DOHH2 (cell line): ENCODE data around the gene SEMA4C.

Source experiments
- H3F3A ChIP-seq: fragments of 200-600 bp; sonication (generic), shearing (Covaris generic); 2 replicates; pipeline ENCODE4 v1.6.0; 2016; ENCODE audit warnings: antibody characterized with exemption, mild to moderate bottlenecking; ENCODE audit not compliant: control insufficient read depth, insufficient read depth
- H3K27ac ChIP-seq: fragments of 200-600 bp; sonication (generic); 2 replicates; pipeline ENCODE4 v1.5.1; 2014; ENCODE audit warnings: low read depth, mild to moderate bottlenecking, low read length, moderate library complexity
- H3K27me3 ChIP-seq: fragments of 200-600 bp; sonication (generic); 2 replicates; pipeline ENCODE4 v1.6.1; 2014; ENCODE audit warnings: mild to moderate bottlenecking, low read length, mixed read lengths; ENCODE audit not compliant: control insufficient read depth
- H3K36me3 ChIP-seq: fragments of 200-600 bp; sonication (generic); 2 replicates; pipeline ENCODE4 v1.6.1; 2014; ENCODE audit warnings: mild to moderate bottlenecking, low read length, moderate library complexity, mixed read lengths; ENCODE audit not compliant: control insufficient read depth
- H3K4me1 ChIP-seq: fragments of 200-600 bp; sonication (generic); 2 replicates; pipeline ENCODE4 v1.6.1; 2014; ENCODE audit warnings: mild to moderate bottlenecking, low read length, mixed read lengths; ENCODE audit not compliant: control insufficient read depth
- H3K4me2 ChIP-seq: fragments of 200-600 bp; sonication (generic); 2 replicates; pipeline ENCODE4 v1.6.0; 2014; ENCODE audit warnings: mild to moderate bottlenecking, low read length, moderate library complexity
- H3K4me3 ChIP-seq: fragments of 200-600 bp; sonication (generic); 2 replicates; pipeline ENCODE4 v1.5.1; 2014; ENCODE audit warnings: mild to moderate bottlenecking, low read length, mixed read lengths
- H3K79me2 ChIP-seq: fragments of 200-600 bp; sonication (generic); 2 replicates; pipeline ENCODE4 v1.6.1; 2014; ENCODE audit warnings: mild to moderate bottlenecking, low read length, mixed read lengths; ENCODE audit not compliant: control insufficient read depth
- H3K9me2 ChIP-seq: fragments of 200-600 bp; sonication (generic); replicated peaks from 2 replicates; pipeline ENCODE4 v1.6.1; 2014; ENCODE audit warnings: mild to moderate bottlenecking, low read length, mixed read lengths; ENCODE audit not compliant: control insufficient read depth
- H3K9me3 ChIP-seq: fragments of 200-600 bp; sonication (generic); 2 replicates; pipeline ENCODE4 v1.6.1; 2014; ENCODE audit warnings: antibody characterized with exemption, low read length, mixed read lengths; ENCODE audit not compliant: control insufficient read depth, insufficient read depth
- H4K20me1 ChIP-seq: fragments of 200-600 bp; sonication (generic); 2 replicates; pipeline ENCODE4 v1.6.0; 2014; ENCODE audit warnings: low read depth, mild to moderate bottlenecking, antibody characterized with exemption, low read length, moderate library complexity; ENCODE audit not compliant: control insufficient read depth, insufficient read depth
- CTCF ChIP-seq: fragments of 200-600 bp; sonication (generic); IDR thresholded peaks from one replicate; pipeline ENCODE4 v1.5.1; 2014; ENCODE audit warnings: antibody characterized with exemption, mild to moderate bottlenecking, low read depth, low read length; ENCODE audit not compliant: poor library complexity, severe bottlenecking
- EZH2phosphoT487 ChIP-seq: fragments of 200-600 bp; sonication (generic); IDR thresholded peaks from 2 replicates; pipeline ENCODE4 v1.6.1; 2017; ENCODE audit warnings: borderline replicate concordance, mild to moderate bottlenecking, antibody characterized with exemption, low read length, moderate library complexity, mixed read lengths

The SEMA4C gene

GRCh38 chr2:96821113-96821675 lies 48.7 kb downstream of the SEMA4C start:
- Histone ChIP-seq H3K4me2 (0 out of 2 replicates have a peak overlapping the region, but pooled peaks have one; percentile 92), H3K27me3 (no peaks in the 10 kb centered on the region), H3F3A (no peaks in the 10 kb centered on the region), H3K36me3 (peaks cover 65% of the 10 kb centered on the region), H3K4me1 (peaks cover 40% of the 10 kb centered on the region), H4K20me1 (peaks cover 28% of the 10 kb centered on the region), H3K27ac (no peak overlapping the region), H3K4me3 (no peak overlapping the region), H3K79me2 (peaks cover 80% of the 10 kb centered on the region), H3K9me3 (no peaks in the 10 kb centered on the region), H3K9me2 (no peaks in the 10 kb centered on the region)
- TF ChIP-seq CTCF (no peak), EZH2phosphoT487 (no peak)

GRCh38 chr2:96819876-96820511 lies 49.9 kb downstream of the SEMA4C start:
- Histone ChIP-seq H3K4me2 (peak overlapping the region; percentile 92; the same call in 1 of the 2 replicates), H3K4me3 (0 out of 2 replicates have a peak overlapping the region, but pooled peaks have one; percentile 6), H3F3A (no peaks in the 10 kb centered on the region), H3K27me3 (no peaks in the 10 kb centered on the region), H4K20me1 (peaks cover 28% of the 10 kb centered on the region), H3K4me1 (peaks cover 44% of the 10 kb centered on the region), H3K9me2 (no peaks in the 10 kb centered on the region), H3K79me2 (peaks cover 83% of the 10 kb centered on the region), H3K36me3 (peaks cover 58% of the 10 kb centered on the region), H3K9me3 (no peaks in the 10 kb centered on the region), H3K27ac (no peak overlapping the region)
- no peak for TF ChIP-seq EZH2phosphoT487
- TF ChIP-seq CTCF: no peak

GRCh38 chr2:96819128-96819875 lies 50.6 kb downstream of the SEMA4C start:
- no peaks in the 10 kb centered on the region for H3K9me2 ChIP-seq
- no peak overlapping the region for H3K27ac ChIP-seq
- H3K79me2 ChIP-seq: peaks cover 76% of the 10 kb centered on the region
- TF ChIP-seq EZH2phosphoT487 (no peak), CTCF (no peak)
- H4K20me1 ChIP-seq: peaks cover 28% of the 10 kb centered on the region
- no peaks in the 10 kb centered on the region for H3F3A ChIP-seq
- peak overlapping the region; percentile 92 for H3K4me2 ChIP-seq
- H3K36me3 ChIP-seq: peaks cover 56% of the 10 kb centered on the region
- no peaks in the 10 kb centered on the region for H3K9me3 ChIP-seq
- H3K27me3 ChIP-seq: no peaks in the 10 kb centered on the region
- H3K4me3 ChIP-seq: no peak overlapping the region
- peaks cover 46% of the 10 kb centered on the region for H3K4me1 ChIP-seq
